GM18511 (cell line): ENCODE data around the gene LMF2.
"Not testable (repeated sequence)": the region's sequence is repeated elsewhere in the genome, so short reads cannot be mapped to it uniquely, and the experiment has no call there.

ENCODE experiments used
- ATAC-seq: cut with Tn5 transposase; IDR thresholded peaks from one replicate; pipeline ENCODE4 v1.9.1; 2021; ENCODE audit warnings: mild to moderate bottlenecking, moderate library complexity; ENCODE audit not compliant: unreplicated experiment

LMF2 gene

GRCh38 chr22:50535113-50535512 is 27.6 kb upstream of the LMF2 start:
- no peak for ATAC-seq

GRCh38 chr22:50533856-50534711 is 26.6 kb upstream of the LMF2 start:
- not testable (repeated sequence) for ATAC-seq

GRCh38 chr22:50532824-50533796 is 25.6 kb upstream of the LMF2 start:
- ATAC-seq, result no peak

- no peak for ATAC-seq
These were observed 24.6 kb upstream of the LMF2 start for GRCh38 chr22:50531962-50532674.

- no peak for ATAC-seq
These were observed 24.1 kb upstream of the LMF2 start for GRCh38 chr22:50531546-50531961.

- ATAC-seq, result peak; percentile 26
These were observed 23.5 kb upstream of the LMF2 start for GRCh38 chr22:50530877-50531545.

- no peak for ATAC-seq
These were observed 23.0 kb upstream of the LMF2 start for GRCh38 chr22:50530580-50530876.

GRCh38 chr22:50529897-50530579 is 22.5 kb upstream of the LMF2 start, which contains the start of gene TYMP:
TSS of gene TYMP (minus strand) at chr22:50530012. CDS start at chr22:50529709, 303 bp downstream.
- ATAC-seq, result peak; percentile 20

GRCh38 chr22:50529416-50529896 is 22.0 kb upstream of the LMF2 start:
- ATAC-seq, result no peak

GRCh38 chr22:50528682-50529415 is 21.3 kb upstream of the LMF2 start:
- ATAC-seq, result no peak

- ATAC-seq, result no peak
These were observed 20.6 kb upstream of the LMF2 start for GRCh38 chr22:50527921-50528681.

GRCh38 chr22:50526834-50527801 is 19.6 kb upstream of the LMF2 start:
- ATAC-seq, result no peak

GRCh38 chr22:50526108-50526833 is 18.8 kb upstream of the LMF2 start:
- ATAC-seq, result peak; percentile 37

- ATAC-seq, result no peak
These were observed 18.3 kb upstream of the LMF2 start for GRCh38 chr22:50525858-50526107.

GRCh38 chr22:50525104-50525857 is 17.8 kb upstream of the LMF2 start, which contains the start of gene SCO2:
TSS of gene SCO2 (minus strand) at chr22:50525598. CDS start at chr22:50524411, 1,187 bp downstream.
- peak; percentile 48 for ATAC-seq

GRCh38 chr22:50524676-50525103 is 17.2 kb upstream of the LMF2 start:
- no peak for ATAC-seq
